HepG2 (cell line): Measurements from ENCODE around the gene POC1A. TPM values are rescaled to one million over a fixed set of nuclear protein-coding genes. Genes with fewer than 3 reads are reported as not detected.

Experiments
- ATAC-seq: fragments of 200-7000 bp; cut with Tn5 transposase; 3 replicates; pipeline ENCODE4 v1.9.1; 2020; ENCODE audit warnings: mild to moderate bottlenecking, moderate library complexity
- BruUV-seq: library from RNA; stranded (reverse); fragments of 400-500 nt; replicated peaks from 2 replicates; lab custom pipeline; 2021; lab: Mats Ljungman, UMichigan
- CTCF ChIA-PET: fragments of 300-600 bp; formaldehyde crosslinking; extraction: SDS; loops from one replicate; lab custom pipeline; 2021; ENCODE audit warnings: low total read pairs, inconsistent platforms, low intra/inter-chr PET ratio; lab: Yijun Ruan, JAX
- POLR2A ChIA-PET: fragments of 350-600 bp; sonication (Branson Sonifier 250); formaldehyde crosslinking; loops from one replicate; lab custom pipeline; 2020; ENCODE audit warnings: antibody characterized with exemption, inconsistent platforms; lab: Yijun Ruan, JAX
- DNase-seq: peaks from one replicate; pipeline ENCODE4 v3.0.0-alpha.2; 2015; ENCODE audit warnings: low spot score
- FAIRE-seq: peaks from 3 replicates; lab custom pipeline; 2011; peaks lifted over from hg19 to GRCh38; lab: Jason Lieb, UNC
- H2AFZ ChIP-seq: one replicate; pipeline ENCODE4 v1.6.1; 2011; ENCODE audit warnings: low read length, inconsistent platforms
- H3K27ac ChIP-seq: fragments of 300-600 bp; 3 replicates; pipeline ENCODE4 v1.8.0; 2011; ENCODE audit warnings: mixed run types, mild to moderate bottlenecking, mixed read lengths, low read length, inconsistent platforms; ENCODE audit not compliant: insufficient read depth; ENCODE audit errors: extremely low read length
- H3K27me3 ChIP-seq, 2 experiments: fragments of 200-600 bp in 1 of 2; 2 replicates in 1 of 2; 3 replicates in 1 of 2; pipeline versions ENCODE4 v1.6.0 to v1.8.0; 2011; ENCODE audit warnings: low read length in 2 of 2, mild to moderate bottlenecking in 2 of 2, moderate library complexity in 2 of 2, inconsistent platforms in 1 of 2; ENCODE audit not compliant: insufficient read depth in 2 of 2, control insufficient read depth in 1 of 2
- H3K36me3 ChIP-seq, 2 experiments: fragments of 200-600 bp in 1 of 2; replicated peaks in 1 of 2; 2 replicates in 1 of 2; 3 replicates in 1 of 2; pipeline versions ENCODE4 v1.5.1 to v1.8.0; 2011; ENCODE audit warnings: low read length in 2 of 2, inconsistent platforms in 1 of 2; ENCODE audit not compliant: insufficient read depth in 2 of 2, control insufficient read depth in 1 of 2
- H3K4me1 ChIP-seq: 2 replicates; pipeline ENCODE4 v1.5.1; 2012; ENCODE audit warnings: low read length, inconsistent platforms; ENCODE audit not compliant: insufficient read depth
- H3K4me2 ChIP-seq: 2 replicates; pipeline ENCODE4 v1.6.0; 2011; ENCODE audit warnings: low read depth, low read length, inconsistent platforms
- H3K4me3 ChIP-seq, 3 experiments: fragments of 200-600 bp in 1 of 3; sonication (generic), shearing (Covaris generic) in 1 of 3; replicated peaks in 1 of 3; 2 replicates each; pipeline ENCODE4 v1.5.1; 2011 to 2016; ENCODE audit warnings: low read length in 3 of 3, inconsistent platforms in 2 of 3, low read depth in 2 of 3, mild to moderate bottlenecking in 2 of 3, control low read depth in 1 of 3, mixed read lengths in 1 of 3; ENCODE audit not compliant: insufficient read depth in 1 of 3
- H3K79me2 ChIP-seq: one replicate; pipeline ENCODE4 v1.6.1; 2011; ENCODE audit warnings: low read length, inconsistent platforms; ENCODE audit not compliant: insufficient read depth
- H3K9ac ChIP-seq: 2 replicates; pipeline ENCODE4 v1.6.0; 2011; ENCODE audit warnings: mild to moderate bottlenecking, low read depth, low read length, inconsistent platforms; ENCODE audit not compliant: insufficient read depth
- H3K9me3 ChIP-seq: 2 replicates; pipeline ENCODE4 v1.5.1; 2012; ENCODE audit warnings: mild to moderate bottlenecking, low read length
- H4K20me1 ChIP-seq: 2 replicates; pipeline ENCODE4 v1.6.0; 2011; ENCODE audit warnings: inconsistent platforms, mild to moderate bottlenecking, low read length, moderate library complexity; ENCODE audit not compliant: insufficient read depth
- GATAD1 ChIP-seq: IDR thresholded peaks from 2 replicates; pipeline ENCODE4 v1.6.1; 2016; ENCODE audit warnings: missing genetic modification reagents, missing compliant biosample characterization
- HNRNPH1 ChIP-seq: fragments of 200-400 bp; formaldehyde crosslinking; optimal IDR thresholded peaks from 2 replicates; pipeline ENCODE3; 2017; ENCODE audit warnings: mild to moderate bottlenecking, low read depth, low read length
- IKZF4 ChIP-seq: sonication (generic); formaldehyde crosslinking; IDR thresholded peaks from 2 replicates; pipeline ENCODE4 v1.5.1; 2020; ENCODE audit warnings: borderline replicate concordance, mild to moderate bottlenecking, low read depth, missing genetic modification reagents; ENCODE audit errors: not compliant biosample characterization
- RFXANK ChIP-seq: IDR thresholded peaks from 2 replicates; pipeline ENCODE4 v1.6.1; 2016
- ZNF12 ChIP-seq: sonication (generic); formaldehyde crosslinking; IDR thresholded peaks from 2 replicates; pipeline ENCODE4 v1.5.0; 2020; ENCODE audit warnings: missing genetic modification reagents
- ZNF569 ChIP-seq: sonication (generic); formaldehyde crosslinking; IDR thresholded peaks from 2 replicates; pipeline ENCODE4 v1.5.0; 2020; ENCODE audit warnings: mild to moderate bottlenecking, missing genetic modification reagents, moderate library complexity, borderline replicate concordance
- ZNF737 ChIP-seq: sonication (generic); formaldehyde crosslinking; IDR thresholded peaks from 2 replicates; pipeline ENCODE4 v1.5.0; 2020; ENCODE audit warnings: missing genetic modification reagents, mild to moderate bottlenecking, borderline replicate concordance
- ZNF777 ChIP-seq: sonication (generic); formaldehyde crosslinking; IDR thresholded peaks from 2 replicates; pipeline ENCODE4 v1.4.0; 2020; ENCODE audit warnings: missing genetic modification reagents
- ZSCAN9 ChIP-seq: IDR thresholded peaks from 2 replicates; pipeline ENCODE4 v1.6.1; 2016; ENCODE audit warnings: borderline replicate concordance
- WGBS: methylation state at CpG from one replicate; pipeline ENCODE4 v1.1.6; 2017; ENCODE audit warnings: low lambda C conversion rate; 5-methylcytosine and 5-hydroxymethylcytosine counted together
- in situ Hi-C: cut with HindIII; loops from 2 replicates; pipeline ENCODE4 v1.10.0; 2017; ENCODE audit warnings: low pct_unique_long_range_greater_than_20kb; ENCODE audit not compliant: extremely low pct_ligation_motif_present
- intact Hi-C: fragments of 100-400 bp; cut with micrococcal nuclease; formaldehyde crosslinking; loops from one replicate; pipeline ENCODE4 v1.10.0; 2022; ENCODE audit not compliant: unreplicated experiment
- polyA plus RNA-seq, 8 experiments: library from polyadenylated mRNA; depleted of rRNA in 3 of 8; stranded (reverse) in 7 of 8; unstranded in 1 of 8; fragments of >200 nt; fragmentation: Illumina TruSeq in 4 of 8; extraction: Trizol in 4 of 8; gene quantifications; 2 replicates each; pipeline versions ENCODE4 v1.2.1 to v1.2.3, GENCODE V29; 2011 to 2016; ENCODE audit warnings: low read depth in 4 of 8, missing spikeins in 1 of 8, mixed read lengths in 1 of 8; ENCODE audit not compliant: insufficient read depth in 1 of 8
- total RNA-seq, 5 experiments: library from RNA; depleted of rRNA; stranded (reverse); fragments of >200 nt; fragmentation: Illumina TruSeq; extraction: Trizol; gene quantifications; 2 replicates each; pipeline ENCODE4 v1.2.3, GENCODE V29; 2016; ENCODE audit warnings: low read depth in 1 of 5
- TF ChIP-seq, protein P1 (sequence below): sonication (generic); formaldehyde crosslinking; IDR thresholded peaks from 2 replicates; pipeline ENCODE4 v1.8.0; 2022; ENCODE audit warnings: mild to moderate bottlenecking, missing genetic modification reagents

The POC1A gene
- total and polyA plus RNA-seq, 2 of the 13 experiments (the other 11 are each of a cell fraction or from before 2014, with no cell fraction given): 14.6 to 20.0 TPM

DNA sequence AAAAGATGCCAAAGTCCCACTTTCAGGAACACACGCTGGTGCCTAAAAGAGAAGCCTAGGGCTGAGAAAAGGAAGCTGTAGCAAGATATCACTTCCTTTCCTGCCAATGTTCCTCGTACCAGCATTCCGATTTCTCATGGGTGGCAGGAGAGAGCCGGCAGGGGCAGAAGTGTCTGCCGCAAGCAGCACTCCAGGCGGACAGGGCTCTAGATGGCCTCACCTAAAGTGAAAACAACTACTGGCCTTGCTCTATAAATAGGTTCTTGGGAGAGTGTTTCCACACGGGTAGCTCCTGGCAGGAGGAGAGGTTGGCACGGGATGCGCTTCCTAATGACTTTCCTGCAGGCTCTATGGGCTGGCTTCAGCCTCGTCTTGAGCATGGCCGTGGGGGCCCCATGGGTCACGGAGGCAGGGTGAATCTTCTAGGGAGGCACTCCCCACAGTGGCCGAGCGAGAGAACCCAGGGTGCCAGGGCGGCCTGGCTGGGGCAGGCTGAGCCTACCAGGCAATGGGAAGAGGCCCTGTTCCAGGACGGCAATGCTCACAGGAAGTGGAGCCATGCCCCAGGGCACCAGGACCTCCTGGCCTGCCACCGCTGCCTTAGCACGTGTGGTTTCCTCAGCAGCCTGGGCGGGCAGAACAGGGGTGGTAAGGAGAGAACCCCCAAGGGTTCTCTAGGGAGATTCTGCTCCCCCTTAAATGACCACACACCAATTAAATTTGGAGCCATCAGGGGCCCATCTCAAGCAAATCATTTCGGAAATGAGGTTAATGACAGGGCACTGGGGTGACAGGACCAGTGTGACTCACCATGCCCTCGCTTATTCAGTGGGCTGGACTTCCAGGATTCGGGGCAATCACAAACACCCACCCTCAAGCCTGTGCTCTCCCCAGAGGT lies 83.2 kb downstream of the POC1A start:
- POLR2A ChIA-PET: no interaction called here
- BruUV-seq: no TSS peak
- no peak for FAIRE-seq
- Histone ChIP-seq H3K27ac (no peak overlapping the region), H3K27me3 (peaks cover 2 to 3% of the 10 kb centered on the region in 2 experiments; a peak in 3 of 5 replicates), H4K20me1 (no peaks in the 10 kb centered on the region)
- TF ChIP-seq IKZF4 (CRISPR knock-in tag) (no peak), RFXANK (no peak), ZNF12 (CRISPR knock-in tag) (no peak), ZNF569 (CRISPR knock-in tag) (no peak), GATAD1 (CRISPR knock-in tag) (no peak), HNRNPH1 (no peak), ZNF777 (CRISPR knock-in tag) (no peak), ZNF737 (CRISPR knock-in tag) (no peak), ZSCAN9 (CRISPR knock-in tag) (no peak)
- TF ChIP-seq, protein P1, sequence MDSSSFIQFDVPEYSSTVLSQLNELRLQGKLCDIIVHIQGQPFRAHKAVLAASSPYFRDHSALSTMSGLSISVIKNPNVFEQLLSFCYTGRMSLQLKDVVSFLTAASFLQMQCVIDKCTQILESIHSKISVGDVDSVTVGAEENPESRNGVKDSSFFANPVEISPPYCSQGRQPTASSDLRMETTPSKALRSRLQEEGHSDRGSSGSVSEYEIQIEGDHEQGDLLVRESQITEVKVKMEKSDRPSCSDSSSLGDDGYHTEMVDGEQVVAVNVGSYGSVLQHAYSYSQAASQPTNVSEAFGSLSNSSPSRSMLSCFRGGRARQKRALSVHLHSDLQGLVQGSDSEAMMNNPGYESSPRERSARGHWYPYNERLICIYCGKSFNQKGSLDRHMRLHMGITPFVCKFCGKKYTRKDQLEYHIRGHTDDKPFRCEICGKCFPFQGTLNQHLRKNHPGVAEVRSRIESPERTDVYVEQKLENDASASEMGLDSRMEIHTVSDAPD (CRISPR knock-in tag): no peak
- TF ChIP-seq, all 625 proteins: peak for 0
- DNase-seq (no peak), ATAC-seq (no peak)
- CTCF ChIA-PET: no interaction called here
- H2AFZ ChIP-seq: no peak overlapping the region
- H3K36me3 ChIP-seq: peaks cover 1 to 20% of the 10 kb centered on the region in 2 experiments; a peak in 3 of 5 replicates
- intact Hi-C loops: no loop called here
- in situ Hi-C loops: no loop called here
- WGBS: 92% methylated on average over 11 of the region's 22 CpGs
- H3K4me1 ChIP-seq: peaks cover 14% of the 10 kb centered on the region
- no peak overlapping the region for H3K9ac ChIP-seq
- no peak overlapping the region for H3K4me3 ChIP-seq
- no peaks in the 10 kb centered on the region for H3K79me2 ChIP-seq
- no peaks in the 10 kb centered on the region for H3K9me3 ChIP-seq
- H3K4me2 ChIP-seq: no peak overlapping the region
